H1 (cell line): Measurements from ENCODE around the gene KIAA1671.

ENCODE experiments used
- CREB1 ChIP-seq: IDR thresholded peaks from 2 replicates; pipeline ENCODE4 v1.6.1; 2012; ENCODE audit warnings: inconsistent platforms
- CTCF ChIP-seq, 3 experiments: IDR thresholded peaks; 1 replicate in 2 of 3; 2 replicates in 1 of 3; pipeline versions ENCODE4 v1.5.1 to v1.6.1; 2011; ENCODE audit warnings: low read length in 3 of 3, mild to moderate bottlenecking in 3 of 3, inconsistent platforms in 2 of 3, low read depth in 1 of 3, moderate library complexity in 1 of 3; ENCODE audit not compliant: insufficient read depth in 1 of 3; ENCODE audit errors: control extremely low read depth in 1 of 3
- PHF8 ChIP-seq: fragments of 200-600 bp; sonication (generic); conservative IDR thresholded peaks from 2 replicates; pipeline ENCODE4 v1.7.1; 2012; ENCODE audit warnings: low read depth, mild to moderate bottlenecking, inconsistent platforms, low read length, moderate library complexity
- POLR2A ChIP-seq, 2 experiments: IDR thresholded peaks; 1 replicate in 1 of 2; 2 replicates in 1 of 2; pipeline ENCODE4 v1.6.1; 2011; ENCODE audit warnings: low read depth in 2 of 2, low read length in 2 of 2, mild to moderate bottlenecking in 2 of 2; ENCODE audit errors: control extremely low read depth in 1 of 2

GRCh38 chr22:25147642-25147928, 195.1 kb downstream of the KIAA1671 start:
- TF ChIP-seq POLR2A (IDR thresholded peaks at IDR 0.05; ENCODE audit: control extremely low read depth in 1 of 2, low read depth in 2 of 2, low read length in 2 of 2) (no peak), CTCF (IDR thresholded peaks at IDR 0.05; ENCODE audit: control extremely low read depth in 1 of 3, insufficient read depth in 1 of 3, low read depth in 1 of 3, low read length in 3 of 3) (no peak), PHF8 (no peak), CREB1 (no peak)
